Measurements from ENCODE around the gene PHC2. TPM values are rescaled to one million over a fixed set of nuclear protein-coding genes. Genes with fewer than 3 reads are reported as not detected.

PHC2 gene
- total RNA-seq, 1 experiment from 2014 or later = 176 TPM

DNA sequence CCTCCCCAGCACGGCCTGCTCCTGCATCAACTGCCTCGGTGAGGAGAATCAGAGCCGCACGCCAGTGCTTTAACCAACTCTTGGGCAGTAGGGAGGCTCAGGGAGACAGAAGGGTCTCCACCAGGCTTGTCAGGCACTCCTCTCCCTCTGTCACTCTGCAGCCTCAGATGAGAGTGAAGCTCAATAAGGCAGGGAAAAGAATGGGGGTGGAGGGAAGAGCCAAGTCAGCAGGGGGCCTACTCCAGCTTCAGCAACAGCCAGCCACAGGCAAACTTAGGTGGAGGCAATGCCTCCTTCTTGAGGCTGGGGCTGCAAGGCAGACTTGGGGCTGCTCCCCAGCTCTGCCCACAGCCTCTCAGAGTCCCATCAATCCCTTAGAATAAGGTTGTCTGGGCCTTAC is 58.2 kb downstream of the PHC2 start:
- Histone ChIP-seq H3K9ac (ENCODE audit: low read length) (no peak overlapping the region), H4K20me1 (ENCODE audit: insufficient read depth) (no peaks in the 10 kb centered on the region), H3K27me3 (ENCODE audit: insufficient read depth, low read length) (no peaks in the 10 kb centered on the region), H2AFZ (ENCODE audit: low read depth, low read length, poor library complexity, severe bottlenecking) (no peak overlapping the region), H3K4me3 (replicated peaks in 1 of 2; ENCODE audit: low read depth in 1 of 2, low read length in 2 of 2) (no peak overlapping the region), H3K79me2 (ENCODE audit: insufficient read depth, low read length) (peaks cover 16% of the 10 kb centered on the region), H3K36me3 (ENCODE audit: control insufficient read depth in 1 of 2, insufficient read depth in 2 of 2, low read length in 2 of 2) (peaks cover 22 to 58% of the 10 kb centered on the region in 2 experiments; a peak in 3 of 4 replicates), H3K9me3 (ENCODE audit: control insufficient read depth in 1 of 2, insufficient read depth in 1 of 2, low read depth in 1 of 2, low read length in 2 of 2) (no peaks in the 10 kb centered on the region), H3K4me1 (ENCODE audit: control insufficient read depth in 1 of 2, insufficient read depth in 2 of 2, low read length in 2 of 2) (peaks cover 8 to 11% of the 10 kb centered on the region in 2 experiments; a peak in 3 of 4 replicates), H3K27ac (ENCODE audit: low read depth, low read length) (no peak overlapping the region; the same call in 1 of the 2 replicates), H3K4me2 (ENCODE audit: low read length) (no peak overlapping the region), H3K9me2 (ENCODE audit: insufficient read depth) (no peaks in the 10 kb centered on the region)
- ChIA-PET POLR2A (no interaction called here), CTCF (no interaction called here), RAD21 (ENCODE audit: low non-redundant PET in 1 of 2, low total read pairs in 2 of 2, uncharacterized antibody in 2 of 2, unreplicated experiment in 2 of 2) (no interaction called here)
- DNase-seq (ENCODE audit: low read depth, low spot score) (no peak), ATAC-seq (no peak)
- TF ChIP-seq ATF3 (IDR thresholded peaks at IDR 0.05) = no peak
- TF ChIP-seq REST (IDR thresholded peaks at IDR 0.05; ENCODE audit: low read depth) = no peak
- no peak for TF ChIP-seq ELF1 (IDR thresholded peaks at IDR 0.05; ENCODE audit: borderline replicate concordance, low read depth)
- no peak for TF ChIP-seq FOSL1 (IDR thresholded peaks at IDR 0.05; ENCODE audit: low read depth)
- TF ChIP-seq CEBPB (IDR thresholded peaks at IDR 0.05; ENCODE audit: low read depth) = no peak
- TF ChIP-seq RAD21 (IDR thresholded peaks at IDR 0.05; ENCODE audit: low read depth) = no peak
- TF ChIP-seq EZH2phosphoT487 (IDR thresholded peaks at IDR 0.05; ENCODE audit: borderline replicate concordance) = no peak
- TF ChIP-seq, protein P1, sequence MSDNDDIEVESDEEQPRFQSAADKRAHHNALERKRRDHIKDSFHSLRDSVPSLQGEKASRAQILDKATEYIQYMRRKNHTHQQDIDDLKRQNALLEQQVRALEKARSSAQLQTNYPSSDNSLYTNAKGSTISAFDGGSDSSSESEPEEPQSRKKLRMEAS (IDR thresholded peaks at IDR 0.05) = no peak
- intact Hi-C loops (cut with micrococcal nuclease) = no loop called here
- BruUV-seq (replicated peaks) = no TSS peak

All from HCT116 (cell line).